ENCODE results near the gene MNDA.

The MNDA gene

GRCh38 chr1:158830904-158831507, at the start of gene MNDA:
Gene MNDA (plus strand): TSS chr1:158831351. CDS start chr1:158842154, 10,803 bp downstream.
- no peak for DNase-seq

GRCh38 chr1:158793604-158794003, 37.5 kb upstream of the MNDA start:
- peak; percentile 45 for DNase-seq

- no peak for DNase-seq
Measured at GRCh38 chr1:158794247-158794646, 36.9 kb upstream of the MNDA start.

DNA sequence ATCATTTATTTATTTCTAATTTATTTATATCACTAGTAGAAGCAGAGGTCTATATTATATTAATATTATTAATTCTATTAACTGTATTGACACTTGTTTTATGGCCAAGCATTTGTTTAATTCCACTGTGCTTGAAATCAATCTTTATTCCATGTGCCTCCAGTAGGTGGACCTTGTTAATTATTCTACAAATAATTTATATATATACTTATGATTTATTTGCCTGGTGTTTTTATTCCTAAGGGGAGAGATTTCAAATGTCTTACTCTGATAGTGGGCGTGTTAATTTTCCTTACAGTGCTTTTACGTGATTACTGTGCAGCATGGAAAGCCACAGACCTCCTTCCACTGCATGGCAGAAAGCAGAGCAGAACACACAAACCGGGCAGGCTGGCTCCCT, 32.6 kb upstream of the MNDA start:
- no peak for DNase-seq

DNA sequence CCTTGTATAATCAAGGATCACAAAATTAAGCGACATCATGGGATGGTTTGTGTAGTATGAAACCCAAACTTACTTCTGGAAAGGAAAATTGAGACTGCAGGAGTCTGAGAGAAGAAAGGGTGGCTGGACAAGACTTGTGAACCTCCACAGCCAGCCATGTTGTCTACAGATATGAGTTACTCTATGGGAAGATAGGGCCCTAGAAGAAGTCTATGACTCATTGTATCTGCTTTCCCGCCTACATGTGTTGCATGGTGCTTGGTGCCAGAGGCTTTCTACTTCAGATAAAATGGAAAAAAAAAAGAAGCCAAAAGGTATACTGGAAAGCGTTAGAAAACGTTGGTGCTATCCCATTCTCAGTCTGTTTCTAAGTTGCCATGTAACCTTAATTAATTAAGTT, 31.5 kb upstream of the MNDA start:
- DNase-seq, result no peak

DNA sequence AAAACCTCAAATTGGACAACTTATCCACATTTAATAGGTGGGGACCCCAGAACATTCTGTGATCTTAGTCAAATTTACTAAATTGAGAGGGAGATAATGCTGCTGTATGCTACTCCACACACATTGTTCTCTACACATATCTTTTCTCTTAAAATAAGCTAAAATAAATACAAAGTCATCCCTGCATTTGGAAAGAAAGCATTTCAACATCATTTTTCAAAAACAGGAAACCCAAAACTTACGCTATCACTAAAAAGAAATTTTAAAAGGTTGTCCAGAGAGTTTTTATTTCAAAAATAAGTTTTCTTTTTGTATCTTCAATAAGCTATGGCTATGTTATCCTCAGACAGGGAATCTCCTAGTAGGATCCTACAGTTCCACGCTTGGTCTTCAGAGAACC, 30.6 kb upstream of the MNDA start:
- no peak for DNase-seq

DNA sequence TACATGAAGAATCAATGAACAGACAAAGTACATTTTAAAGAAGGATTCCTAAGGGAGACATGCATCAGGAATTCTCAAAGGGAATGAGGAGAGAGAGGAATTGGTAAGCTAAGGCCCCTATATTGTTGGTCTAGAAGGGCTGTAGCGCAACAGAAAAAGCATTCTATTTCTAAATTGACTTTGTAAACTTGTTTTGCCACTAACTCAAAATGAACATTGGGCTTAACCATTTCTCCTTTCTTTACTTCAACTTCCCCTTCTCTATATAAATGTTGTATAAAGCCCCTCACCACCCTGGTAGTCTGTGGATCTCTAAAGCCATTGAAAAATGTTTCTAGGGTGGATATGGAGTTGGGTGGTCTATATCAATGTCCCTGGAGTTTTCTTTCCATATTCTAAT, 29.8 kb upstream of the MNDA start:
- DNase-seq, result no peak

DNA sequence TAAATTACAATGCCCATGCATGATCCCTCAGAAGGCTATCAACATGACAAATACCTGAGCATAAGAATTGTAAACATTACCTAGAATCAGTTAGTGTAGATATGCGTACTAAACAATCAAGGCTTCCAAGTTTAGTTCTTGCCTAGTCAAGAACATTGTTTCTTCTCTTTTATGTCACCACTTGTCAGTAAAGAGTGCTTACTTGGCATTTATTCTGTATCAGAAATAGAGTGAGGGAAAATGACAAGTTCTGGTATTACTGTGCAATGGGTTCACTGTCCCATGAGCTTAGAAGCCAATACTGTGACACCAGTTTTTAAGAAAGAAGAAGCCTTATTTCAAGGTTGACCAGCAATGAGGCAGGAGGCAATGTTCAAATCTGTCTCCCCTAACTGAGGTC, 27.5 kb upstream of the MNDA start:
- DNase-seq, result no peak

- no peak for DNase-seq
Measured at GRCh38 chr1:158806916-158807536, 24.1 kb upstream of the MNDA start.

DNA sequence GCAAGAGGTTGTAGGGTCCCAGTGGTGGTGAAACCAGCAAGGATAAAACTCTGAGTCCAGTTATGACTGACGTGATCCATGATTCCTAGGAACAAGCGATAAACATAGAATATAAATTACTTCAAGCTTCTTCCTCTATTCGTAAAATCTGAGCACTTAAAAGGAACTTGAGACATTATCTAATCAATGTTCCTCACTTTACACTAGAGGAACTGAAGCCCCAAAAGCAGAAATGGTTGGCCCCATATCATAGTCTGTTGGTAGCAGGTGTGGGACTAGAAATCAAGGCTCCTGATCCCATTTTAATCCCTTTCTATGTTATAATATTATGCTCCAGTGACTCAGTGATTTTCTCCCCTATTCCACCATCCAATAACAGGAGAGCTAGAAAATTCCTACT, 21.9 kb upstream of the MNDA start:
- DNase-seq, result no peak

GRCh38 chr1:158809862-158810261, 21.3 kb upstream of the MNDA start:
- no peak for DNase-seq

- DNase-seq, result no peak
Measured at GRCh38 chr1:158810311-158810710, 20.8 kb upstream of the MNDA start.

DNA sequence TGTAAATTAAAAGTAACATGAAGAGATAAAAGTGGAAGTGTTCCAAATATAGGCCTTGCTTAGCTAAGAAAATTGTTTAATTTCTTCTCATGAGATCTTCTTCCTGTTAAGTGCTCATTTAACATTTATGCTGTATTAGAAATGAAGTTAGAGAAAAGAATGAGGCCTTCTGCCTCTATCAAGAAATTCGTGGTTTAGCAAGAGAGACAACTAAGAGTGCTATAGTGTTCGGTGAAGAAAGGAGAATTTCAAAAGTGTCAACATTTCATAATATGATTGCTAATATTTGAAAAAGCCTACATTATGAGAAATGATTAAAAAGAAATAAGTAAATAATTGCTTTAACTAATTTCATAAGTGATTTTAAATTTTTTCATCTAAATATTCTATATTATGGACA, 18.8 kb upstream of the MNDA start:
- DNase-seq, result no peak

DNA sequence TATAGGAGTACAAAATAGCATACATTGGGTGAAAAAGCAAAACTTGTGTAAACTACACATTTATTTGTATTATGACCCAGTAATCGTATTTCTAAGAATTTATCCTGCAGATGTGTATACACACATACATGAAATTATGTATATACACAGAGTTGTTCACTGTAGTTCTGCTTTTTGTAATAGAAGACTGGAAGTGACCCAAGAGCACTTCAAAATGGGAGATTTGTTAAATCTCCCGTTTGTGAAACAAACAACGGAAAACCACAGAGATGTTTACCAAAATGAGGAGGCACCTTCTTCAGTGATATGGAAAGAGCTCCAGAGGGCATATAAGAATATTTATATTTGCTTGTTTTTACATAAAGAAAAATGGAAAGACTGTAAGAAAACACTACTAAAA, 18.0 kb upstream of the MNDA start:
- no peak for DNase-seq

DNA sequence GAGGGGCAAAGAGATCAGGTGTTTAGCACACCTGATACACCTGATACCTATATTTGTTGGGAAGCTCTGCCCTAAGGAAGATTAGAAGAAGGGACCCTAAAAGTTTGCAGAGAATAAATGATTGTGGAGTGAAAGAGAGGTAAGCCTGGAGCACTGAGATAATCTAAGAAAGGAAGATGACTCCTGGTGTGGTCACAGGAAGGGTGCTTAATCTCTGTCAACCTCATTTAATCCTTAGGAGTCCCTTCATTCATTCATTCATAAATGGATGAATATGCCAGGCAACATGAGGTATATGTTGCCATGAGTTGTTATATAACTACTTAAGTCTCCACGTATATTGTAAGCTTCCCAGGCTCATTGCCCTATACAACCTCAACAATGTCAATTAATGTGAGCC, 16.2 kb upstream of the MNDA start:
- no peak for DNase-seq

DNA sequence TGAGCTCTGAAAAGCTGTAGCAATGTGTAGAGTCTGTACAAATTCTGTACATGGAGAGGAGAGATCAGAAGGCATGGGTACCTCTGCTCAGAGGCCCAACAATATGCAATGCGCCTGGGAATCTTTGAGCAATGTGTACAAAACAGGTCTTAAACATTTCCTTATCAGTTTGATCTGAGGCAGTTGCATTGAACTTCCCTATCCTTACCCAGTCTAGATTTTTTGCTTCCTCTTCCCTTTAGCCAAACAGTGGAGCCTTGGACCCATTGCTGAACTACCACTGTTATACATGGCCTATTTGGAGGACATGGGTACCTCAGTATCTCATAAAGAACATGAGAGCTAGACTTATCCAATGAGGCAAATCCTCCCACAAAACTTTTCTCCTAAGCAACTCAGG, 12.6 kb upstream of the MNDA start:
- no peak for DNase-seq

DNA sequence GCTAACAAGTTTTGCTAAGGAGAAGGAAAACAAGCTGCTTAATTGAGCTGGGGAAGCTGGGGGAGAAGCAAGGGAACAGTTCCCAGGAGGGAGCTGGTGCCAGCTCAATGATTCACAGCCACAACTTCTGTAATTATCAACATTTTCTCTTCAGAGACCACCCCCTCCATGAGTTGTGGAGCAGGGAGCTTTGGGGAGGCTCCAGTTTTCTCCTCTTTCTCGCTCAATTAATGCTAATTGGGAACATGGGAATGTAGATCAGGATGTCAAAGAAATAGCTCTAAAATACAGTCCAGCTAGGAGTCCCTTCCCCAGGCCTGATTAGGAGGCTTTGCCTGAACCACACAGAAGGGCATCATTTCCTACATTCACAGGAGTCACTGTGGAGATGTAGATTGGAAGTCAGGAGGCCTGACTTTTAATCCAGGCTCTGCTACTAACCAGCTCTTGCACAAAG, 12.1 kb upstream of the MNDA start:
- DNase-seq, result no peak

DNA sequence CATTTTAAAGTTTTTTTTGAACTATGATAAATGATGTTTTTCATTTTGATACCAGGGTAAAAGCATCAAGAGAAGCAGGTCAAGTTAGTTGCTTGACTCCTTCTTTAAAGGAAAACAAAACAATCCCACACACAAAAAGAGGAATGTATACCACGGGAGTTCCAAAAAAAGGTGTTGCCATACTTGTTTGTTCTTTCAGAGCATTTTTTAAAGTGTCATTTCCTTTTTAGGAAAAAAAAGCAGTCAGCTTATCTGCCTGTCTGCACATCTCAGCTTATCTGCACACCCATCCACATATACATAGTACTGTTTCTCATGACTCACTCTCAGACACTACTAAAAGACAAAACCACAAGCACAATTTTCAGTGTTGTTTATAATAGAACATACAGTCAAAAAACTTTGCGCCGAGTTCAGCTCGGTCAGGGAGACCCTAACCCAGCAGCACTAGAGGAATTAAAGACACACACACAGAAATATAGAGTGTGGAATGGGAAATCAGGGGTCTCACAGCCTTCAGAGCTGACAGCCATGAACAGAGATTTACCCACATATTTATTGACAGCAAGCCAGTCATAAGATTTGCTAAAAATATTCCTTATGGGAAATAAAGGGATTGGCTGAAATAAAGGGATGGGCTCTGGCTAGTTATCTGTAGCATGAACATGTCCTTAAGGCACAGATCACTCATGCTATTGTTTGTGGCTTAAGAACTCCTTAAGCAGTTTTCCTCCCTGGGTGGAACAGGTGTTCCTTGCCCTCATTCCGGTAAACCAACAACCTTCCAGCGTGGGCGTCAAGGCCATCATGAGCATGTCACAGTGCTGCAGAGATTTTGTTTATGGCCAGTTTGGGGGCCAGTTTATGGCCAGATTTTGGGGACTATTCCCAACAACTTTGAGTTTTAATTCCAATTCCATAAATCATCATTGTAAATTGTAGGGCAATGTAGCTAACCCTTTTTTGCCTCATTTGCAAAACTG, 11.4 kb upstream of the MNDA start:
- peak; percentile 65 for DNase-seq

- no peak for DNase-seq
Measured at GRCh38 chr1:158821723-158822122, 9.4 kb upstream of the MNDA start.

DNA sequence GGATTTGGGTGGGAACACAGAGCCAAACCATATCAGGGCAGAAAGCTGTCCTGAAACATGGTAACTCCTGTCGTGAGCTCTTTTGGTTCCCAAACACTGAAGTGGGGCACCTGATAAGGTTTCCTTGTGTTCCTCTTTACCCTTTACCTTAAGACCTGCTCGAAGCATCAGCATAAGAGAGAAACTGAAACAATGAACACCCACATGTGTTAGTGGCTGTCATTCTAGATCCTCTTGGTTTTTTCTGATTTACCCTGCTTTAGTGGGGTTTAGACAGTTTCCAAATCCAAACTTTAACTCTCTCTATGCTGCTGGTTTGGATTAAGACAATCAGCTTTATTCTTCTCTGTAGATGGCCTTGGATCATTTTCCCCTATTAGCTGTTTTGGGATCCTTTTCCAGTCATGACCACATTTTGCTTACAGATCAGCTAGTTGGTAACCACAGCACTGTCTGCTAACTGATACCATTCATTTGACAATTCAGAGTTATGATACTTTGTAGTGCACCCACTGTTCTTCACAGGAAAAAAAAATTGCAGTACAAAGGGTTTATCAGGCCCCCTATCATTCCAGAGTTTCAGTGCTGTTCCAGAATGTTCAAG, 975 bp upstream of the MNDA start:
- no peak for DNase-seq

- no peak for DNase-seq
Measured at GRCh38 chr1:158833264-158833663, 2.1 kb downstream of the MNDA start.

GRCh38 chr1:158836038-158836437, 4.9 kb downstream of the MNDA start:
- DNase-seq, result no peak

- DNase-seq, result no peak
Measured at GRCh38 chr1:158838660-158839059, 7.5 kb downstream of the MNDA start.

Data from activated CD4-positive, alpha-beta T cell treated with anti-CD3 and anti-CD28 coated beads, Interleukin-2, Interleukin-6, amounts not matched to agents 100 ng/mL and 50 ng/mL, durations not matched to agents 16 hours and 8 hours (primary cell).